HCT116 (cell line): ENCODE measurements around the gene CEP72. TPM values are rescaled to one million over a fixed set of nuclear protein-coding genes. Genes with fewer than 3 reads are reported as not detected.

Experiments used
- ATAC-seq: fragments of 200-7000 bp; cut with Tn5 transposase; 2 replicates; pipeline ENCODE4 v1.9.1; 2020; ENCODE audit warnings: mild to moderate bottlenecking, moderate library complexity
- BruUV-seq: library from RNA; stranded (reverse); fragments of 400-500 nt; replicated peaks from 2 replicates; lab custom pipeline; 2021; lab: Mats Ljungman, UMichigan
- CTCF ChIA-PET: fragments of 300-600 bp; sonication (Branson Sonifier 250); formaldehyde crosslinking; loops from one replicate; lab custom pipeline; 2021; ENCODE audit warnings: antibody characterized with exemption; lab: Charles Lee
- POLR2A ChIA-PET: fragments of 300-600, 350-600 bp; sonication (Branson Sonifier 250); formaldehyde crosslinking; loops from one replicate; lab custom pipeline; 2021; ENCODE audit warnings: antibody characterized with exemption; lab: Charles Lee
- RAD21 ChIA-PET, 2 experiments: fragments of 300-600 bp; sonication (Branson Sonifier 250); formaldehyde crosslinking; loops; one replicate each; lab custom pipeline; 2023; ENCODE audit warnings: low total read pairs in 2 of 2; ENCODE audit not compliant: uncharacterized antibody in 2 of 2, unreplicated experiment in 2 of 2, low non-redundant PET in 1 of 2; lab: Charles Lee
- DNase-seq: peaks from one replicate; pipeline ENCODE4 v3.0.0-alpha.2; 2010; ENCODE audit warnings: low read depth, low spot score
- H2AFZ ChIP-seq: fragments of 200-600 bp; shearing (Covaris generic), sonication (generic); 2 replicates; pipeline ENCODE4 v1.6.1; 2017; ENCODE audit warnings: low read depth, mixed run types, mixed read lengths, antibody characterized with exemption, low read length; ENCODE audit not compliant: poor library complexity, severe bottlenecking
- H3K27ac ChIP-seq: 2 replicates; pipeline ENCODE4 v1.5.1; 2012; ENCODE audit warnings: low read depth, low read length
- H3K27me3 ChIP-seq: fragments of 200-600 bp; sonication (generic); 2 replicates; pipeline ENCODE4 v1.6.1; 2016; ENCODE audit warnings: mixed run types, low read length, mixed read lengths; ENCODE audit not compliant: insufficient read depth
- H3K36me3 ChIP-seq, 2 experiments: fragments of 200-500 bp in 1 of 2; fragments of 200-600 bp in 1 of 2; sonication (Bioruptor generic) in 1 of 2; sonication (generic) in 1 of 2; 2 replicates each; pipeline versions ENCODE4 v1.5.1 to v1.6.1; 2014 to 2016; ENCODE audit warnings: low read length in 2 of 2, inconsistent platforms in 1 of 2, mixed read lengths in 1 of 2, mixed run types in 1 of 2; ENCODE audit not compliant: insufficient read depth in 2 of 2, control insufficient read depth in 1 of 2
- H3K4me1 ChIP-seq, 2 experiments: fragments of 200-600 bp in 1 of 2; sonication (generic) in 1 of 2; 2 replicates each; pipeline versions ENCODE4 v1.5.1 to v1.6.1; 2012 to 2017; ENCODE audit warnings: low read length in 2 of 2, inconsistent platforms in 1 of 2, mild to moderate bottlenecking in 1 of 2, mixed read lengths in 1 of 2, mixed run types in 1 of 2, moderate library complexity in 1 of 2; ENCODE audit not compliant: insufficient read depth in 2 of 2, control insufficient read depth in 1 of 2
- H3K4me2 ChIP-seq: fragments of 200-600 bp; sonication (generic); 2 replicates; pipeline ENCODE4 v1.6.1; 2017; ENCODE audit warnings: mixed run types, low read length, mixed read lengths
- H3K4me3 ChIP-seq, 2 experiments: fragments of 200-600 bp in 1 of 2; sonication (generic) in 1 of 2; replicated peaks in 1 of 2; 2 replicates each; pipeline ENCODE4 v1.5.1; 2011 to 2016; ENCODE audit warnings: low read length in 2 of 2, control low read depth in 1 of 2, low read depth in 1 of 2, mild to moderate bottlenecking in 1 of 2, mixed read lengths in 1 of 2, mixed run types in 1 of 2
- H3K79me2 ChIP-seq: fragments of 200-600 bp; sonication (generic); 2 replicates; pipeline ENCODE4 v1.6.1; 2017; ENCODE audit warnings: mild to moderate bottlenecking, mixed run types, low read length, moderate library complexity, mixed read lengths; ENCODE audit not compliant: insufficient read depth
- H3K9ac ChIP-seq: fragments of 200-600 bp; sonication (generic); 2 replicates; pipeline ENCODE4 v1.6.1; 2016; ENCODE audit warnings: low read length, mixed read lengths
- H3K9me2 ChIP-seq: fragments of 200-600 bp; sonication (generic), shearing (Covaris generic); 2 replicates; pipeline ENCODE4 v1.6.1; 2017; ENCODE audit warnings: mixed run types, mild to moderate bottlenecking, moderate library complexity; ENCODE audit not compliant: insufficient read depth
- H3K9me3 ChIP-seq, 2 experiments: fragments of 200-500 bp in 1 of 2; fragments of 200-600 bp in 1 of 2; sonication (Bioruptor generic) in 1 of 2; sonication (generic) in 1 of 2; 2 replicates each; pipeline ENCODE4 v1.6.1; 2014 to 2017; ENCODE audit warnings: low read length in 2 of 2, mixed read lengths in 2 of 2, inconsistent platforms in 1 of 2, low read depth in 1 of 2, mild to moderate bottlenecking in 1 of 2, mixed run types in 1 of 2, moderate library complexity in 1 of 2; ENCODE audit not compliant: control insufficient read depth in 1 of 2, insufficient read depth in 1 of 2
- H4K20me1 ChIP-seq: fragments of 200-600 bp; sonication (generic), shearing (Covaris generic); 2 replicates; pipeline ENCODE4 v1.6.1; 2017; ENCODE audit warnings: mixed run types, mild to moderate bottlenecking, moderate library complexity; ENCODE audit not compliant: insufficient read depth
- EZH2 ChIP-seq: fragments of 200-600 bp; sonication (generic); IDR thresholded peaks from 2 replicates; pipeline ENCODE4 v1.6.1; 2017; ENCODE audit warnings: antibody characterized with exemption, mixed run types
- POLR2A ChIP-seq: IDR thresholded peaks from 2 replicates; pipeline ENCODE4 v1.7.0; 2011; ENCODE audit warnings: borderline replicate concordance; ENCODE audit not compliant: insufficient read depth, insufficient read length; ENCODE audit errors: extremely low read depth
- POLR2AphosphoS5 ChIP-seq: IDR thresholded peaks from 2 replicates; pipeline ENCODE4 v1.6.1; 2011; ENCODE audit warnings: mild to moderate bottlenecking, low read depth, low read length, moderate library complexity
- RAD21 ChIP-seq: IDR thresholded peaks from 2 replicates; pipeline ENCODE4 v1.6.1; 2012; ENCODE audit warnings: low read depth, mild to moderate bottlenecking
- SIN3A ChIP-seq: IDR thresholded peaks from 2 replicates; pipeline ENCODE4 v1.6.1; 2012; ENCODE audit warnings: low read depth
- SP1 ChIP-seq: IDR thresholded peaks from 2 replicates; pipeline ENCODE4 v1.6.1; 2012; ENCODE audit warnings: low read depth
- ZNF274 ChIP-seq: fragments of 200-500 bp; sonication (Bioruptor generic); IDR thresholded peaks from 2 replicates; pipeline ENCODE4 v1.6.1; 2014; ENCODE audit warnings: mild to moderate bottlenecking, low read depth, low read length, inconsistent platforms
- intact Hi-C: fragments of 100-400 bp; cut with micrococcal nuclease; formaldehyde crosslinking; loops from 2 replicates; pipeline ENCODE4 v1.10.0; 2022
- total RNA-seq: library from RNA; stranded (reverse); gene quantifications from one replicate; pipeline ENCODE4 v1.2.1, GENCODE V29; 2021; ENCODE audit not compliant: unreplicated experiment
- TF ChIP-seq, protein P1 (sequence below), 3 experiments: fragments of 200-600 bp in 1 of 3; sonication (generic) in 1 of 3; IDR thresholded peaks in 2 of 3; conservative IDR thresholded peaks in 1 of 3; 2 replicates each; pipeline ENCODE4 v1.5.1; 2012 to 2017; ENCODE audit warnings: low read depth in 2 of 3, low read length in 2 of 3, antibody characterized with exemption in 1 of 3, borderline replicate concordance in 1 of 3, control low read depth in 1 of 3, mild to moderate bottlenecking in 1 of 3, mixed read lengths in 1 of 3, mixed run types in 1 of 3, moderate library complexity in 1 of 3; ENCODE audit not compliant: insufficient read depth in 1 of 3
- TF ChIP-seq, protein P2 (sequence below): IDR thresholded peaks from 2 replicates; pipeline ENCODE4 v1.6.1; 2012

Gene CEP72
- total RNA-seq, 1 experiment from 2014 or later = 25.6 TPM

DNA sequence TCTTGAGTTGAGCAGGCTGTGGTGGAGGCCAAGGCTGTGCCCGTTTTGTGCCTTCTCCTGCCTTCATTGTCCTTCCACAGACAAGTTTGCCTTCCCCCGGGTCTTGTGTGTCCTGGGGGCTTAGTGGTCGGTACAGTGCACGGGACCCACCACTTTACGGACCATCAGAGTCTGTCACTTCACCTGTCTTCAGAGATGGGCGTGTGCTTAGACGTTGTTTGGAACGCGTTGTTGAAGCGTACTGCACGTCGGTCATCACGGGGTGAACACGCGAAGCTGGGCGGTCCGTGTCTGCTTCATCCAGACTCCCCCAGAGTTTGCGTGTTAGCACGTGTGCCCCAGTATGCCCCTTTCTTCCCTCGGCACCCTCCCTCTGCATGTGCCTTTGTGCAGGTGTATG is 24.8 kb downstream of the CEP72 start:
- Histone ChIP-seq H3K79me2 (peaks cover 3% of the 10 kb centered on the region; the same call in 1 of the 2 replicates), H3K27ac (no peak overlapping the region), H3K9ac (no peak overlapping the region), H3K36me3 (peaks cover 29 to 42% of the 10 kb centered on the region in 2 experiments), H3K9me2 (no peaks in the 10 kb centered on the region), H4K20me1 (no peaks in the 10 kb centered on the region), H3K9me3 (no peaks in the 10 kb centered on the region), H3K4me1 (no peaks in the 10 kb centered on the region), H2AFZ (no peak overlapping the region), H3K27me3 (no peaks in the 10 kb centered on the region), H3K4me3 (no peak overlapping the region), H3K4me2 (no peak overlapping the region)
- BruUV-seq = no TSS peak
- intact Hi-C loops = no loop called here
- RAD21 ChIA-PET = no interaction called here
- CTCF ChIA-PET = no interaction called here
- DNase-seq = no peak
- TF ChIP-seq ZNF274 = no peak
- no peak for ATAC-seq
- POLR2A ChIA-PET = no interaction called here

DNA sequence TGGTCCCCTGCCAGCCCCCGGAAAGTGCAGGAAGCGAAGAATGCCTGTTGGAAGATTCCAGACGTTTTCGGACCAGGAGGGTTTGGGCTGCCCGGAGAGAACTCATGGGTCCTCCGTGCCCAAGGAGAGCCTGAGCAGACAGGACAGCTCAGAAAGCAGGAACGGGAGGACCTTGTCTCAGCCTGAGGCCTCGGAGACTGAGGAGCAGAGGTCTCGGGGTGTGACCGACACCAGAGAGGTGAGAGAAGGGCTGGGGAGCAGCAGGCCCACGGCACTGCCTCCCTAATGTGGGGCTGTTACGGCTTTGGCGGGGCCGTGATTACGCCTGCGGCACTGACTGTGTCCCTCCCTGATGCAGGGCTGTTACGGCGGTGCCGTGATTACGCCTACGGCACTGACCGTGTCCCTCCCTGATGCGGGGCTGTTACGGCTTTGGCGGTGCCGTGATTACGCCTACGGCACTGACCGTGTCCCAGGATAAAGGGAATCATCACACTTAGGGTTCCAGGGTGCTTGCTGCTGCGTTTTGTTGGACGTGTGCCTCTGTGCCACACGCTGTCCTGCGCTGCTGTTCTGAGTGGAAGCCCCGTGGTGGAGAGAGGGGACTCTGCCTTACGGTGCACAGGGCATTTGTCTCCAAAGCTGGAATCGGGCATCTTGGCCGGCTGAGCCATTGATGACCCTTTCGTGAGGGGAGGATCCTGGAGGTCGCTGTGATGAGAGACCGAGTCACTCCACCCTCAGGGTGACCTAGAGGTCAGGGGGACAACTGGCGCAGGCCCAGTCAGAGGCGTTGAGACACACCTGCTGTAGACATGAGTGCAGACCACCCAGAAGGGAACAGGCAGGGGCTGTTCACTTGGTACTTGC is 25.7 kb downstream of the CEP72 start:
- CTCF ChIA-PET = no interaction called here
- TF ChIP-seq POLR2AphosphoS5 (no peak), SP1 (no peak), EZH2 (no peak), POLR2A (no peak), SIN3A (no peak), RAD21 (no peak)
- TF ChIP-seq, protein P1, sequence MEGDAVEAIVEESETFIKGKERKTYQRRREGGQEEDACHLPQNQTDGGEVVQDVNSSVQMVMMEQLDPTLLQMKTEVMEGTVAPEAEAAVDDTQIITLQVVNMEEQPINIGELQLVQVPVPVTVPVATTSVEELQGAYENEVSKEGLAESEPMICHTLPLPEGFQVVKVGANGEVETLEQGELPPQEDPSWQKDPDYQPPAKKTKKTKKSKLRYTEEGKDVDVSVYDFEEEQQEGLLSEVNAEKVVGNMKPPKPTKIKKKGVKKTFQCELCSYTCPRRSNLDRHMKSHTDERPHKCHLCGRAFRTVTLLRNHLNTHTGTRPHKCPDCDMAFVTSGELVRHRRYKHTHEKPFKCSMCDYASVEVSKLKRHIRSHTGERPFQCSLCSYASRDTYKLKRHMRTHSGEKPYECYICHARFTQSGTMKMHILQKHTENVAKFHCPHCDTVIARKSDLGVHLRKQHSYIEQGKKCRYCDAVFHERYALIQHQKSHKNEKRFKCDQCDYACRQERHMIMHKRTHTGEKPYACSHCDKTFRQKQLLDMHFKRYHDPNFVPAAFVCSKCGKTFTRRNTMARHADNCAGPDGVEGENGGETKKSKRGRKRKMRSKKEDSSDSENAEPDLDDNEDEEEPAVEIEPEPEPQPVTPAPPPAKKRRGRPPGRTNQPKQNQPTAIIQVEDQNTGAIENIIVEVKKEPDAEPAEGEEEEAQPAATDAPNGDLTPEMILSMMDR (IDR thresholded peaks at IDR 0.05 in 2 of 3, conservative IDR thresholded peaks at IDR 0.05 in 1 of 3; ENCODE audit: borderline replicate concordance in 1 of 3, insufficient read depth in 1 of 3, low read depth in 2 of 3, low read length in 2 of 3) = no peak
- TF ChIP-seq, protein P2, sequence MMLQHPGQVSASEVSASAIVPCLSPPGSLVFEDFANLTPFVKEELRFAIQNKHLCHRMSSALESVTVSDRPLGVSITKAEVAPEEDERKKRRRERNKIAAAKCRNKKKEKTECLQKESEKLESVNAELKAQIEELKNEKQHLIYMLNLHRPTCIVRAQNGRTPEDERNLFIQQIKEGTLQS = no peak
- TF ChIP-seq, all 23 proteins: peak for 0

More for the DNA sequence above, 25.7 kb downstream of the CEP72 start:
- Histone ChIP-seq H3K27ac (no peak overlapping the region), H4K20me1 (no peaks in the 10 kb centered on the region), H3K9me3 (no peaks in the 10 kb centered on the region), H3K36me3 (peaks cover 29 to 42% of the 10 kb centered on the region in 2 experiments), H3K4me2 (no peak overlapping the region), H2AFZ (no peak overlapping the region), H3K4me3 (no peak overlapping the region), H3K79me2 (peaks cover 3% of the 10 kb centered on the region; the same call in 1 of the 2 replicates), H3K9ac (no peak overlapping the region), H3K27me3 (no peaks in the 10 kb centered on the region), H3K4me1 (no peaks in the 10 kb centered on the region), H3K9me2 (no peaks in the 10 kb centered on the region)
- POLR2A ChIA-PET = no interaction called here
- intact Hi-C loops = no loop called here
- RAD21 ChIA-PET = no interaction called here
- no TSS peak for BruUV-seq
- ATAC-seq (no peak), DNase-seq (no peak)
